Stomach (tissue), 9 donors: ENCODE results near the gene KIRREL3. TPM values are rescaled to one million over a fixed set of nuclear protein-coding genes. Genes with fewer than 3 reads are reported as not detected.

ENCODE experiments used
- DNase-seq, 2 donors: peaks; one replicate each; pipeline versions ENCODE4 v3.0.0 to v3.0.0-alpha.2; 2013 to 2019
- H3K27ac ChIP-seq, 5 donors: fragments of 200-600 bp in 4 of 5; sonication (generic) in 4 of 5; one replicate each; pipeline ENCODE4 v1.5.1; 2013 to 2019; ENCODE audit warnings: mild to moderate bottlenecking in 1 of 5, moderate library complexity in 1 of 5
- H3K27me3 ChIP-seq, 3 donors: fragments of 200-600 bp; sonication (generic); one replicate each; pipeline ENCODE4 v1.5.1; 2017 to 2019; ENCODE audit warnings: mixed run types in 1 of 3
- H3K36me3 ChIP-seq, 4 donors: fragments of 200-600 bp; sonication (generic); 1 replicate in 3 of 4; 2 replicates in 1 of 4; pipeline ENCODE4 v1.5.1; 2016 to 2019
- H3K4me1 ChIP-seq, 4 donors: fragments of 200-600 bp; sonication (generic); one replicate each; pipeline ENCODE4 v1.5.1; 2016 to 2019
- H3K4me3 ChIP-seq, 4 donors: fragments of 200-600 bp; sonication (generic) in 3 of 4; one replicate each; pipeline ENCODE4 v1.5.1; 2016 to 2019; ENCODE audit warnings: mild to moderate bottlenecking in 1 of 4
- H3K9me3 ChIP-seq, 4 donors: fragments of 200-600 bp; sonication (generic); one replicate each; pipeline ENCODE4 v1.5.1; 2016 to 2019
- CTCF ChIP-seq, 7 experiments: fragments of 450-650 bp in 4 of 7; fragments of 200-600 bp in 3 of 7; sonication (generic) in 3 of 7; IDR thresholded peaks; one replicate each; pipeline ENCODE4 v1.5.1; 2016 to 2019; ENCODE audit warnings: antibody characterized with exemption in 7 of 7, control low read depth in 2 of 7, mild to moderate bottlenecking in 1 of 7
- EP300 ChIP-seq: sonication (generic); formaldehyde crosslinking; IDR thresholded peaks from one replicate; pipeline ENCODE4 v1.6.1; 2017; ENCODE audit warnings: antibody characterized with exemption
- POLR2A ChIP-seq, 4 donors: fragments of 450-650 bp; IDR thresholded peaks; one replicate each; pipeline ENCODE4 v1.6.1; 2016; ENCODE audit warnings: antibody characterized with exemption in 4 of 4, control low read depth in 2 of 4, mild to moderate bottlenecking in 1 of 4, moderate library complexity in 1 of 4
- POLR2AphosphoS5 ChIP-seq, 3 donors: sonication (generic); formaldehyde crosslinking; IDR thresholded peaks; one replicate each; pipeline ENCODE4 v1.6.1; 2016; ENCODE audit warnings: antibody characterized with exemption in 3 of 3
- WGBS, 5 donors: extraction: QIAGEN DNeasy Blood & Tissue Kit in 3 of 5; methylation state at CpG; one replicate each; pipeline versions ENCODE4 v1.1.5 to v1.1.7; 2013 to 2018; 5-methylcytosine and 5-hydroxymethylcytosine counted together
- intact Hi-C: fragments of 100-400 bp; cut with DNase I; formaldehyde crosslinking; loops from one replicate; pipeline ENCODE4 v1.15.1; 2023; ENCODE audit warnings: low total_unique reads
- polyA plus RNA-seq, 3 donors: library from polyadenylated mRNA; stranded (reverse); fragments of 200-250 nt; gene quantifications; one replicate each; pipeline ENCODE4 v1.2.3, GENCODE V29; 2013
- total RNA-seq, 5 donors: library from RNA; depleted of rRNA; stranded (reverse); fragments of >200 nt; gene quantifications; one replicate each; pipeline versions ENCODE4 v1.1.0 to v1.2.3, GENCODE V29; 2014 to 2016
- donor health status: healthy with polysubstance abuse.
- donor health status: Bipolar disorder and iron deficiency.
- donor health status: healthy.

The KIRREL3 gene
- total and polyA plus RNA-seq, 8 donors: 0.10 to 1.7 (median 0.38) TPM; not detected in 4

GRCh38 chr11:126421271-126421671 lies 579.3 kb downstream of the KIRREL3 start:
- no peak for DNase-seq
- intact Hi-C loops: no loop called here
- no peaks in the 10 kb centered on the region for H3K27me3 ChIP-seq
- peak overlapping the region; percentile 16 to 78 (median 67) for H3K27ac ChIP-seq
- H3K36me3 ChIP-seq: no peaks in the 10 kb centered on the region
- TF ChIP-seq POLR2AphosphoS5 (IDR thresholded peaks at IDR 0.05) (no peak), CTCF (IDR thresholded peaks at IDR 0.05) (no peak), POLR2A (IDR thresholded peaks at IDR 0.05) (no peak), EP300 (no peak)
- 43 to 58% (median 48%) methylated on average over 8 to 13 of the region's 13 CpGs for WGBS, 5 donors
- H3K4me3 ChIP-seq: no peak overlapping the region
- H3K9me3 ChIP-seq: no peaks in the 10 kb centered on the region
- peaks cover 18 to 37% (median 29%) of the 10 kb centered on the region in 4 donors for H3K4me1 ChIP-seq

GRCh38 chr11:126420698-126421256 lies 579.8 kb downstream of the KIRREL3 start:
- Histone ChIP-seq H3K4me1 (peaks cover 23 to 42% (median 34%) of the 10 kb centered on the region in 4 donors), H3K9me3 (no peaks in the 10 kb centered on the region), H3K36me3 (no peaks in the 10 kb centered on the region), H3K27me3 (no peaks in the 10 kb centered on the region), H3K27ac (peak overlapping the region in 4 of 5 donors; percentile 47 to 78 (median 70)), H3K4me3 (no peak overlapping the region)
- peak in 1 of 2 donors; percentile 61 for DNase-seq
- intact Hi-C loops: no loop called here
- TF ChIP-seq POLR2AphosphoS5 (IDR thresholded peaks at IDR 0.05) (no peak), POLR2A (IDR thresholded peaks at IDR 0.05) (no peak), CTCF (IDR thresholded peaks at IDR 0.05) (no peak), EP300 (no peak)
- 14 to 34% (median 27%) methylated on average over 6 of the region's 6 CpGs for WGBS, 5 donors

- TF ChIP-seq POLR2AphosphoS5 (IDR thresholded peaks at IDR 0.05) (peak in 1 of 3 donors; percentile 24), CTCF (IDR thresholded peaks at IDR 0.05) (no peak)
- H3K9me3 ChIP-seq: no peaks in the 10 kb centered on the region
- no peaks in the 10 kb centered on the region for H3K27me3 ChIP-seq
- intact Hi-C loops: loop anchor here (10.0 kb wide), 1 partner anchor 105 kb away; no protein-coding TSS in a partner anchor
- H3K36me3 ChIP-seq: no peaks in the 10 kb centered on the region
- peaks cover 28 to 49% (median 41%) of the 10 kb centered on the region in 4 donors for H3K4me1 ChIP-seq
- H3K4me3 ChIP-seq: no peak overlapping the region
- 53 to 62% (median 55%) methylated on average over 11 of the region's 11 CpGs for WGBS, 5 donors
- peak in 1 of 2 donors; percentile 83 for DNase-seq
- H3K27ac ChIP-seq: peak overlapping the region in 4 of 5 donors; percentile 47 to 78 (median 64)
Observed at GRCh38 chr11:126419801-126420697, 580.5 kb downstream of the KIRREL3 start.

- Histone ChIP-seq H3K27ac (peak overlapping the region in 3 of 5 donors; percentile 5 to 39 (median 16)), H3K4me1 (peaks cover 28 to 61% (median 50%) of the 10 kb centered on the region in 4 donors), H3K36me3 (no peaks in the 10 kb centered on the region), H3K4me3 (no peak overlapping the region), H3K27me3 (no peaks in the 10 kb centered on the region), H3K9me3 (no peaks in the 10 kb centered on the region)
- WGBS, 5 donors: 0 to 59% (median 0%) methylated on average over 1 of the region's 1 CpG
- no peak for TF ChIP-seq POLR2AphosphoS5 (IDR thresholded peaks at IDR 0.05)
- TF ChIP-seq POLR2A (IDR thresholded peaks at IDR 0.05): no peak
- TF ChIP-seq CTCF (IDR thresholded peaks at IDR 0.05): no peak
- TF ChIP-seq EP300: no peak
- intact Hi-C loops: loop anchor here (10.0 kb wide), 1 partner anchor 104 kb away; no protein-coding TSS in a partner anchor
- DNase-seq: no peak
Observed at GRCh38 chr11:126418887-126419286, 581.7 kb downstream of the KIRREL3 start.
